Fibroblast of mammary gland (primary cell): ENCODE data around the gene LITAF.
A peak's percentile ranks its signal among the peaks of the same experiment; 100 is the strongest.
"Not testable (repeated sequence)": the region's sequence is repeated elsewhere in the genome, so short reads cannot be mapped to it uniquely, and the experiment has no call there.

Experiments used
- DNase-seq: peaks from one replicate; pipeline ENCODE4 v3.0.0-alpha.2; 2010; ENCODE audit warnings: low read depth
- H3K4me3 ChIP-seq: 2 replicates; pipeline ENCODE4 v1.5.1; 2011; ENCODE audit warnings: low read depth, mild to moderate bottlenecking, low read length, moderate library complexity; ENCODE audit not compliant: control insufficient read depth
- CTCF ChIP-seq: conservative IDR thresholded peaks from 2 replicates; pipeline ENCODE4 v1.5.1; 2011; ENCODE audit warnings: low read depth, low read length, inconsistent platforms; ENCODE audit not compliant: control insufficient read depth, insufficient read depth

Gene LITAF

GRCh38 chr16:11605891-11606290 is 19.2 kb upstream of the LITAF start:
- no peak overlapping the region for H3K4me3 ChIP-seq
- DNase-seq: no peak
- TF ChIP-seq CTCF: no peak

- H3K4me3 ChIP-seq: no peak overlapping the region
- no peak for DNase-seq
- no peak for TF ChIP-seq CTCF
Measured at GRCh38 chr16:11605564-11605886, 18.8 kb upstream of the LITAF start.

- peak; percentile 71 for DNase-seq
- no peak overlapping the region for H3K4me3 ChIP-seq
- no peak for TF ChIP-seq CTCF
Measured at GRCh38 chr16:11604783-11605563, 18.3 kb upstream of the LITAF start.

- not testable (repeated sequence) for H3K4me3 ChIP-seq, DNase-seq
Measured at GRCh38 chr16:11604296-11604695, 17.6 kb upstream of the LITAF start.

- DNase-seq: no peak
- no peak overlapping the region for H3K4me3 ChIP-seq
- no peak for TF ChIP-seq CTCF
Measured at GRCh38 chr16:11603331-11603750, 16.6 kb upstream of the LITAF start.

- TF ChIP-seq CTCF: no peak
- H3K4me3 ChIP-seq: no peak overlapping the region
- DNase-seq: no peak
Measured at GRCh38 chr16:11602321-11602720, 15.6 kb upstream of the LITAF start.

GRCh38 chr16:11601911-11602310 is 15.2 kb upstream of the LITAF start:
- no peak for DNase-seq
- no peak for TF ChIP-seq CTCF
- no peak overlapping the region for H3K4me3 ChIP-seq
